Immature natural killer cell (primary cell): Measurements from ENCODE around the gene TSPO2. TPM values are rescaled to one million over a fixed set of nuclear protein-coding genes. Genes with fewer than 3 reads are reported as not detected.
"Not testable (repeated sequence)": the region's sequence is repeated elsewhere in the genome, so short reads cannot be mapped to it uniquely, and the experiment has no call there.

Experiments used
- DNase-seq, 3 donors: peaks; one replicate each; pipeline ENCODE4 v3.0.0; 2022; ENCODE audit warnings: mixed read lengths in 1 of 3
- H3K27ac Mint-ChIP-seq, 6 donors: one replicate each; pipeline ENCODE4 v1.8.0; 2020; ENCODE audit warnings: mixed read lengths in 6 of 6, mild to moderate bottlenecking in 5 of 6, inconsistent platforms in 4 of 6, moderate library complexity in 3 of 6
- H3K27me3 Mint-ChIP-seq, 3 donors: one replicate each; pipeline ENCODE4 v1.8.0; 2020 to 2021; ENCODE audit warnings: low read depth in 3 of 3, mild to moderate bottlenecking in 3 of 3, mixed read lengths in 3 of 3, moderate library complexity in 3 of 3, inconsistent platforms in 1 of 3
- H3K36me3 Mint-ChIP-seq, 3 donors: one replicate each; pipeline ENCODE4 v1.8.0; 2020; ENCODE audit warnings: mixed read lengths in 3 of 3, inconsistent platforms in 2 of 3, mild to moderate bottlenecking in 2 of 3
- H3K4me1 Mint-ChIP-seq, 2 donors: one replicate each; pipeline ENCODE4 v1.8.0; 2020; ENCODE audit warnings: inconsistent platforms in 2 of 2, mild to moderate bottlenecking in 2 of 2, mixed read lengths in 2 of 2, moderate library complexity in 1 of 2
- H3K4me3 Mint-ChIP-seq, 5 donors: one replicate each; pipeline ENCODE4 v1.8.0; 2020; ENCODE audit warnings: mild to moderate bottlenecking in 5 of 5, mixed read lengths in 5 of 5, inconsistent platforms in 3 of 5, moderate library complexity in 3 of 5
- H3K9me3 Mint-ChIP-seq, 6 donors: one replicate each; pipeline ENCODE4 v1.8.0; 2020; ENCODE audit warnings: mild to moderate bottlenecking in 6 of 6, mixed read lengths in 6 of 6, inconsistent platforms in 4 of 6, moderate library complexity in 3 of 6
- polyA plus RNA-seq, 3 donors: library from polyadenylated mRNA; unstranded; fragments of 300-500 nt; fragmentation: Illumina TruSeq; gene quantifications; one replicate each; pipeline ENCODE4 v1.2.3, GENCODE V29; 2021

The TSPO2 gene
- not detected for polyA plus RNA-seq

- peaks cover 0 to 10% (median 3%) of the 10 kb centered on the region in 3 donors for H3K36me3 Mint-ChIP-seq
- no peaks in the 10 kb centered on the region for H3K9me3 Mint-ChIP-seq
- peaks cover 0 to 2% (median 0%) of the 10 kb centered on the region in 3 donors for H3K27me3 Mint-ChIP-seq
- DNase-seq: no peak
- H3K4me3 Mint-ChIP-seq: no peak within 1 kb of the TSS
- no peaks in the 10 kb centered on the region for H3K4me1 Mint-ChIP-seq
- peak within 1 kb of the TSS in 1 of 6 donors; percentile 2 for H3K27ac Mint-ChIP-seq
These were observed at the start of gene TSPO2 for GRCh38 chr6:41042226-41043055. TSPO2 (plus strand) TSS chr6:41042467; CDS start chr6:41042986, 519 bp downstream.

DNA sequence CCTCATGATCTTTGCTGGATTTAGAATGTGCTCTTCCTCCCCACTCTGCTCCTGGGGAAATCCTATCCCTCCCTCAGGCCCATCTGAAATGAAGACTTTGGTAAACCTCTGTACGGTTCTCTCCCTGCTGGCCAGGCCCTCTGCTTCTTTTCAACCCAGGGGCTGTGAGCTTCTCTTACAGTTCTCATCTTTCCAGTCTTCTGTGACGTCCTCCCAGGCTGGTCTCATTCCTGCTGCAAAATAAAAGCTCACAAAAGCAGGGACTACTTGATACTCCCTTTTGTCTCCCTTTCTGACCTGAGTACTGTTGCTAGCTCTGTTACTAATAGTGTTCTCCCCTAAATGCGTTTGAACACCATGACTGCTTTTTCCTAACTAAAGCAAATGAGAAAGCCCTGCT is 49.5 kb upstream of the TSPO2 start:
- no peaks in the 10 kb centered on the region for H3K36me3 Mint-ChIP-seq
- no peaks in the 10 kb centered on the region for H3K4me1 Mint-ChIP-seq
- DNase-seq: no peak
- no peak overlapping the region for H3K4me3 Mint-ChIP-seq
- H3K27me3 Mint-ChIP-seq: peaks cover 7 to 17% (median 11%) of the 10 kb centered on the region in 3 donors
- no peak overlapping the region for H3K27ac Mint-ChIP-seq
- no peaks in the 10 kb centered on the region for H3K9me3 Mint-ChIP-seq

DNA sequence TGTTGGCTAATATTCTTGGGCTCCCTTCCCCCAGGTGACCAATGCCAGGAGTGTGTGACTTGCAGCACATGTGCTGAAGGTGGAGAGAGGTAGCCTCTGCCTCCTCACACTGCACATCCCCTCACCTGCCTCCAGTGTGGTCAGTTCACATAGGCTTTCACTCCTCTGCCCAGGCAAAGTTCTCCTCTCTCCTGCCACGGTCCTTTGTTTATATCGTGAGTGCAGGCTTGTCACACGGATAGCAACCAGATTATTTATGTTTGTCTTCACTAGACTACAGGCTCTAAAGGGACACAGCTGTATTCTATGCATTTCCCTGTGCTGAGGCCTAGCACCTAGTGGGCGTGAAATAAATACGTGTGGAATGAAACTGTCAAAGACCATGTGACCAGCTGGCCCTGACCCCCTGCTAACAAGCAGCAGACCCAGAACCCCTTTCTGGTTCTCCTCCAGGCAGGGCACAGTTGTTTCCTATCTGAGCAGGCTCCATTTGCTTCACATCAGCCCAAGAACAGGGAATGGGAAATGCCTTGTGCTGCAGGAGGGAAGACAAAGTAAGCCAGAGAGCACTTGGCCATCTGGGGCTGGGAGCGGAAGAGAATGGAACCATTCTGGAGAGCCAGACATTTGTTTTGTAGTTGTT is 45.6 kb upstream of the TSPO2 start:
- Mint-ChIP-seq H3K4me3 (no peak overlapping the region), H3K4me1 (no peaks in the 10 kb centered on the region), H3K36me3 (no peaks in the 10 kb centered on the region), H3K27ac (peak overlapping the region in 1 of 6 donors; percentile 24), H3K27me3 (peaks cover 5 to 15% (median 11%) of the 10 kb centered on the region in 3 donors), H3K9me3 (no peaks in the 10 kb centered on the region)
- no peak for DNase-seq

DNA sequence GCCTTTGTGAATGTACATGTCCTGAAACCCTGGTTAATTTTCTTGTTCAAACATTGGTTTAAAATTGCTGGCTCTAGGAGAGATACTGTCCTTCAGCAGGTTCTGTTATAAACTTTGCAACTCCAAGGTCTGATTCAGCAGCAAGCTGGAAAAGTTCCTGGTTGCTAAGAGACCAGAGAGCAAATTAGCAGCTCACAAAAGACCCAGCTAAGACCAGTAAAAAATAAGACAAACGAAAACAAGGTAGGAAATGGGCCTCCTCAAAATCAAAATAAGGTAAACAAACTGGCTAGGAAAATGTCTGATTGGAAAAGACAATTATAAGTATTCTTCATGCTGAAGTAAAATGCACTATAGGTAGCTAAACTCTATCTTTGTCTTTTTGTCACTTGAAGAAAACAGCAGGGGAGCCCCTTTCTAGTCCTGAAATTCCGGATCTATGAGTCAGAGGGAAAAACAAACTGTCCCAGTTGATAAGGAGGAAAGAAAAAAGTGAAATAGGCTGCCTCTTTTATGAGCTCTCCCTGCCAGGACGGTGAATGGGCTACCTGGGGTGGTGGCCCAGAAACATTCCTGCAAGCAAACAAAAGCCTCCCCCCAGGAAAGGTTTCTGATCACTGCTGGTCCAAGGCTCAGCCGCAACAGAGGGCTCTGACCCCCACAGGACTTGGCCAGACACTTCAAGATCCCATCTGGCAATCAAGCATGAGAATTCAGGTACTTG is 44.9 kb upstream of the TSPO2 start:
- H3K27me3 Mint-ChIP-seq: peaks cover 5 to 13% (median 11%) of the 10 kb centered on the region in 3 donors
- no peaks in the 10 kb centered on the region for H3K36me3 Mint-ChIP-seq
- no peak overlapping the region for H3K4me3 Mint-ChIP-seq

GRCh38 chr6:40998661-40999060 is 43.6 kb upstream of the TSPO2 start:
- Mint-ChIP-seq H3K27me3 (peaks cover 2 to 17% (median 14%) of the 10 kb centered on the region in 3 donors), H3K27ac (no peak overlapping the region), H3K36me3 (no peaks in the 10 kb centered on the region), H3K9me3 (no peaks in the 10 kb centered on the region), H3K4me1 (no peaks in the 10 kb centered on the region), H3K4me3 (no peak overlapping the region)
- DNase-seq: no peak

More for the DNA sequence above, 44.9 kb upstream of the TSPO2 start:
- DNase-seq: no peak
- no peaks in the 10 kb centered on the region for H3K9me3 Mint-ChIP-seq
- no peak overlapping the region for H3K27ac Mint-ChIP-seq
- no peaks in the 10 kb centered on the region for H3K4me1 Mint-ChIP-seq

GRCh38 chr6:40999569-40999968 is 42.7 kb upstream of the TSPO2 start:
- Mint-ChIP-seq H3K36me3 (no peaks in the 10 kb centered on the region), H3K9me3 (no peaks in the 10 kb centered on the region), H3K4me3 (no peak overlapping the region), H3K27me3 (peaks cover 0 to 17% (median 14%) of the 10 kb centered on the region in 3 donors), H3K4me1 (no peaks in the 10 kb centered on the region), H3K27ac (no peak overlapping the region)
- no peak for DNase-seq

- H3K27me3 Mint-ChIP-seq: peaks cover 0 to 17% (median 11%) of the 10 kb centered on the region in 3 donors
- no peak overlapping the region for H3K4me3 Mint-ChIP-seq
- no peaks in the 10 kb centered on the region for H3K4me1 Mint-ChIP-seq
- no peak for DNase-seq
- H3K9me3 Mint-ChIP-seq: no peaks in the 10 kb centered on the region
- no peak overlapping the region for H3K27ac Mint-ChIP-seq
- no peaks in the 10 kb centered on the region for H3K36me3 Mint-ChIP-seq
These were observed 42.0 kb upstream of the TSPO2 start for GRCh38 chr6:41000248-41000647.

DNA sequence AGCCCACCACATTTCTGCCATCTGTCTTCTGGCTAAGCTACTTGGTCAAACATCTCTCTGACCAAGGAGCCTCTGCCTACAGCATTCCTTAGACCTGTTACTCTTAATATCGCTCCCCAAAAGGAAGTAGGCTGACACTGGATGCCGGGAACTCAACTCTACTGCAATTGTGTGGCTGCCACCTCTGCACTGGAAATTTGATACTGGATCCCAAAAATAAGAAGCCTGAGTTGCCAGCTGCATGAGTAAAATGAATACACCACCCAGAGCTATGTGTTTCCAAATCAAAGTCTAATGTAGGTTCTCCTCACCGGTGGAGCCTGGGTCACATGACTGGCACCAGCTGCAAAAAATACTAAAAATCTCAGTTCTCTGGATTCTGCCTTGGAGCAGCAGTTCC is 40.1 kb upstream of the TSPO2 start:
- no peak overlapping the region for H3K27ac Mint-ChIP-seq
- H3K4me3 Mint-ChIP-seq: no peak overlapping the region
- DNase-seq: no peak
- peaks cover 0 to 14% (median 8%) of the 10 kb centered on the region in 3 donors for H3K27me3 Mint-ChIP-seq
- no peaks in the 10 kb centered on the region for H3K36me3 Mint-ChIP-seq
- no peaks in the 10 kb centered on the region for H3K9me3 Mint-ChIP-seq
- no peaks in the 10 kb centered on the region for H3K4me1 Mint-ChIP-seq

GRCh38 chr6:41006217-41006616 is 36.0 kb upstream of the TSPO2 start:
- peak overlapping the region in 1 of 6 donors; percentile 63 for H3K27ac Mint-ChIP-seq
- H3K4me1 Mint-ChIP-seq, H3K27me3 Mint-ChIP-seq, H3K4me3 Mint-ChIP-seq, H3K9me3 Mint-ChIP-seq, H3K36me3 Mint-ChIP-seq: not testable (repeated sequence)
- peak; percentile 53 to 63 (median 58) for DNase-seq

DNA sequence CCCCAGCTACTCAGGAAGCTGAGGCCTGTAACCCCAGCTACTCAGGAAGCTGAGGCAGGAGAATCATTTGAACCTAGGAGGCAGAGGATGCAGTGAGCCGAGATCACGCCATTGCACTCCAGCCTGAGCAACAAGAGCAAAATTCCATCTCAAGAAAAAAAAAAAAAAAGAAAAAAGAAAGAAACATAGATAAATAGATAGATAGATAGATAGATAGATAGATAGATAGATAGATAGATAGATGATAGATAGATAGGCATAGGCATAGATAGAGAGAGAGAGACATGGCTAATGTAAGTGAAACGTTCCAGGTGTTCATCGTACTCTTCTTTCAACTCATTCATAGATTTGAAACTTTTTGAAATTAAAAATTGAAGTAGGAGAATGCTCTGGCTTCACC is 35.3 kb upstream of the TSPO2 start:
- not testable (repeated sequence) for H3K4me1 Mint-ChIP-seq, H3K27ac Mint-ChIP-seq, H3K27me3 Mint-ChIP-seq, DNase-seq, H3K4me3 Mint-ChIP-seq, H3K9me3 Mint-ChIP-seq, H3K36me3 Mint-ChIP-seq

DNA sequence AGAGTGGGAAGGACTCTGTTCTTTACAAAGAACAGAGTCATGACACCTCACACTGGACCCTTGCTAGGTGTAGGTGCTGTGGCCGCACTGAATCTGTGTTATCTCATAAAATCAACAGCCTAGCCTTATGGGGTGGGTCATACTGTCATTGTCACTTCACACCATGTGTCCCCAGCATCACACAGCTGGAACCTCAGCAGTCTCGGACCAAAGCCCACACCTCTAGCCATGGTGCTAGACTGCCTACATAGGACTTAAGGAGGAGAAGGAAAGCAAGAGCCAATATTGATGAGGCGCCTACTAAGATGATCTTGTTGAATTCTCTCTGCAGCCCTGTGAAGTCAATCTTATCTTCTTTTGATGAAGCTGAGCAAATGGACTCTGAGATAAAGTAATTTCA is 34.3 kb upstream of the TSPO2 start:
- Mint-ChIP-seq H3K27ac (no peak overlapping the region), H3K36me3 (peaks cover 0 to 8% (median 0%) of the 10 kb centered on the region in 3 donors), H3K27me3 (peaks cover 2 to 6% (median 4%) of the 10 kb centered on the region in 3 donors), H3K4me1 (no peaks in the 10 kb centered on the region), H3K9me3 (no peaks in the 10 kb centered on the region), H3K4me3 (no peak overlapping the region)
- DNase-seq: no peak

DNA sequence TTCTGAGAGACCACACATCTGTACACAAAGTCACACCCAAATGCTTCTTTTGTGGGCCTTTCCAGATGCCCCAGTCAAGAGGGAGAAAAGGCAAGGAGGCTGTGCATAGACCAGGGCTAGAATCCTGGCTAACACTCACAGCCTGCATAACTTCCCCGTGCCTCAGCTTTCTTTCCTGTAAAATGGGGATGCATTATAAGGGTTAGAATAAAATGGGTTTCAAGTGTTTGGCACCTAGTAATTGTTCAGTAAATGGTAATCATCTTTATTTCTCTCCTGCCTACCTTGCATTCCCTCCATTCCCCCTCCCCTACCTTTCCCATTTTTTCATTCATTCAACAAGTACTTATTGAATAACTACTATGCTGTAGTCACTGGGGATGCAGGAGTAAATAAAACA is 32.6 kb upstream of the TSPO2 start:
- H3K4me3 Mint-ChIP-seq: no peak overlapping the region
- no peak overlapping the region for H3K27ac Mint-ChIP-seq
- peaks cover 0 to 8% (median 0%) of the 10 kb centered on the region in 3 donors for H3K36me3 Mint-ChIP-seq
- H3K27me3 Mint-ChIP-seq: peaks cover 0 to 2% (median 0%) of the 10 kb centered on the region in 3 donors
- no peak for DNase-seq
- no peaks in the 10 kb centered on the region for H3K9me3 Mint-ChIP-seq
- H3K4me1 Mint-ChIP-seq: no peaks in the 10 kb centered on the region

DNA sequence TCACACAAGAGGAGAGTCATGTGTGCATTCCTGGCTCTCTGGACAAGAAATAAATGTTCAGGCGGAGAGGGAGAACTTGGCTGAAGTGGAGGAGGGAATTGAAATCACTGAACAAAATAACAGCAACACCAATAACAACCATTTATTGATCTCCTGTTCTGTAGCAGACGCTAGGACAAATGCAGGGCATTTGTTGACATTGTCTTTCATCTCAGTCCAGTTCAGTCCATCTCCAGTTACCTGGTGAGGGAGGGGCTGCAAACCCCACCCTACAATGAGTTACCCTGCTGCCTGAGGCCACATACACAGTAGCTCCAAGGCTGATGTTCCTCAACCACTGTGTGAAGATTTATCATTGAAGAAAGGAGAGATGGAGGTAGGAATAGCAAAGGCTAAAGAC is 30.6 kb upstream of the TSPO2 start:
- Mint-ChIP-seq H3K4me3 (no peak overlapping the region), H3K9me3 (no peaks in the 10 kb centered on the region), H3K4me1 (no peaks in the 10 kb centered on the region), H3K27me3 (peaks cover 0 to 3% (median 0%) of the 10 kb centered on the region in 3 donors), H3K27ac (no peak overlapping the region), H3K36me3 (peaks cover 0 to 8% (median 0%) of the 10 kb centered on the region in 3 donors)
- DNase-seq: no peak
